HG02588 (cell line): ENCODE results near the gene LIPM.
A peak's percentile ranks its signal among the peaks of the same experiment; 100 is the strongest.

Source experiments
- ATAC-seq: cut with Tn5 transposase; IDR thresholded peaks from one replicate; pipeline ENCODE4 v1.9.1; 2021; ENCODE audit warnings: mild to moderate bottlenecking, moderate library complexity; ENCODE audit not compliant: unreplicated experiment

The LIPM gene

DNA sequence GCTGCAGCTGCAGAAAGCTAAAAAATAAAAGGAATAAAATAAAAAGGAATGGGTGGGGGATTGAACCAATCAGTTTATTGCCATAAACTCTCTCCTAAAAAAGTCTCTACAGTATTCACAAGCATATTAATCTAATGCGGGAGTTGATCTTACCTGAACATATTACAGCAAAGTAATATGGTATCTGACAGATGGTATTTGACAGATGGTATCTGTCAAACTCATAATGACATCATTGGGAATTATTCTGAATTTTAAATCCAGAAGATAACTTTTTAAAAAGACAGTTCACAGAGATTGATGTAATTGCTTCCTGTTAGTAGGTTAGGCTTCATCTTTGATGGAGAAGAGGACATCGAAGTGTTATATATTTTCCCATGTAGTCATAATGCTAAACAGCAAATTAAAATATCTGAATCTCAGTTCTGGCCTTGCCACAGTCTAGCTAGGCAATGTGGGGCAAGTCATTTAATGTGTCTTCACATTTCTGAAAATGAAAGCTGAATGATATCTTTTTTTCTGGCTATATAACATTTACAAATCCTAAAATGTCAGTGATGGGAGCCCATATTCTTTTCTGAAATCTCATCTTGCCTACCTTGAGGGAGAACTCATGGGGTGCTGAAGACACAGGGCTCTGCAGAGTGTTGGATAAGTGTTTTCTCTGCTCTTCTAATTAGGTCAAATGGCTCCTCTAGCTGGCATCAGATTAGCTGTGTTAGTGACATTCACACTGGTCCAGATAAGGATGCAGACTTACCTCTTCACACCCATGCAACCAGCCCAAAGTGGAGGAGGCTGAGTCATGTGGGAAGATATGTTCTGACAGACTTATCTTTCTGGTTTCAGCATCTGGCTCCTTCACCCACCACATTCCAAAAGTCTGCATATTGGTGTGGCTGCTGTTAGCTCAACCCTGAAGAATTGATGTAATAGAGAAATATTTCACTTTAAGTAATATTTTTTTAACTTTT, 2.1 kb upstream of the LIPM start:
- no peak for ATAC-seq

DNA sequence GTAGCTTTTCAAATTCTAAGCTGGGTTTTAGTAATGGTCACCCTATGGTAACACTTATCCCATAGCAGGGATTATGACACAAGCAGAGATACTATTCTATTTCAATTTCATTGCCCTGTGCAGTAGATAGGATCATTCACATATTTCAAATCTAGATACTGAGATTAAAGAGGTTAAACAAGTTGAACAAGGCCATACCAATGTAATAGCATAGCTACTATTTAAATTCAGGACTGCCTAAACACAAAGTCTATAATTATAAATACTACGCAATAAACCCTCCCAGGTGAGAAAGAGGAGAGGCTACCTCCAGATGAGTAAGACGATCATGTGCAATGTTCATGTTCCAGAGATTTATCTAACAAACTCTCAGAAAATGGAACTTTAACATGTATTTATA, 1.1 kb downstream of the LIPM start:
- no peak for ATAC-seq

GRCh38 chr10:88804083-88804812, 1.7 kb downstream of the LIPM start:
- no peak for ATAC-seq

DNA sequence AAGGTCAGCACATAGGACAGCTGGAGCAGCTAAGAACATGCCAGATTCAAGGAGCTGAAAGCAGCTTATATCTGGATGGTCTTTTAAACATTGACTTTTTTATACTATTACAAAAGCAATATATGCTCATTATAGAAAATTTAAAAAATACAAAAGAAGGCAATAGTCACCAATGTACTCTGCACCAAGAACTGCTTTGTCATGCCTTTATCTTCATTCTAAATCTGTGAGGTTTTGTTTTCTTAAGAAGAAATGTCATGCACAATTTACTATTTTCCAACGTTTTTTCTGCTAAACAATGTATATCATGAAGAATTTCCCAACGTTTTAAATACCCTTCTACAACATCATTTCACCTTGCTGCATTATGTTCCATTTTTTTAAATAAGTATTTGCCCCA, 2.8 kb downstream of the LIPM start:
- no peak for ATAC-seq

GRCh38 chr10:88805924-88806323, 3.4 kb downstream of the LIPM start:
- no peak for ATAC-seq

DNA sequence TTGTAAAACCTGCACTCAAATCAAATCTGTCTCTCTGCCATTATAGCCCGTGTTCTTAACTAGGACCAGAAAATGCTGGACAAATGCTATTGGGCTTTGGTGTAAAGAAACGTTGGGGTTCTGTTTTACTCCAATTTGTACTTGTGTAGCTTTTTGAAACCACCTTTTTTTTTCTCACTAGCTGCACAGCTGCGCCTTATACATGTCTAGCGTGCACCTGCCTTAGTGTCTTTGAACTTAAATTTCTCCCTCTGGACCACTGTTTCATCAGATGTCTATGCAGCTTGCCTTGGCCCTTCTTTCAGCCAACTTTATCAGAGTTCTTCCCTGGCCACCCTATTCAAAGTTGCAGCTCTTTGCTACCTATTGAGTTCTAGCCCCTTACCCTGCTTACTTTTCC, 7.1 kb downstream of the LIPM start:
- no peak for ATAC-seq

DNA sequence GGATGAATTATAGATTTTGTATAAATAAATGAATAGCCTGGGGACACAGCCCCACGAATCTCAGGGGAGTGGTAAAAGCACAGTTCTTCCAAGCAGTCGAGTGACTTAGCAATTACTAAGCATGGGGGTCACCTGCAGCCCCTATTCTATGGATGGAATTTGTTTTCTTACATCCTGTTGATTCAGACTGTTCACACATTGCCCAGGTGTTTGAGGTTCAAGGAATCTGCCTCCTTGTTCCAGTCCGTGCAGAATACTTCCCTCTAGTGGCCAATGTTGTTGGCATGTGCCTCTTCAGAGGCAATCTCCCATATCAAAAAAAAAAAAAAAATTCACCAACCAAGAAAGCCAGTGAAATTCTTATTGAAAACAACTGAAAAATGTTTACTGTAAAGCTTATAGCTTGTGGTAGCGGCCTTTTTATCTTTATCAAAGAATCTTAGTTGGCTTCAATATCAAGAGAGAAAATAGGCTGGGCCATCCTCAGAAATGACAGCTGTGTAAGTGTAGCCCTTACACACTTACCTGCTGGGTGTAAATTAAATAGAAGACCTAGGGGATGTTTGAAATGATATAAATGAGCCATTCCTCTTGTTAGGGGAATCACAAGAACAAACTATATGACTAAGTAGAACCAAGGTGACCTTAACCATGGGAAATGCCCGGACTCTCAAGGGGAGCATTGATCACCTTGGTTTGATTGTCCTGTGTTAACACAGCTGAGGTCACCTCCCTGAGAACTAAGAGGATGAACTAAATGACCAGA, 7.8 kb downstream of the LIPM start:
- ATAC-seq: no peak

DNA sequence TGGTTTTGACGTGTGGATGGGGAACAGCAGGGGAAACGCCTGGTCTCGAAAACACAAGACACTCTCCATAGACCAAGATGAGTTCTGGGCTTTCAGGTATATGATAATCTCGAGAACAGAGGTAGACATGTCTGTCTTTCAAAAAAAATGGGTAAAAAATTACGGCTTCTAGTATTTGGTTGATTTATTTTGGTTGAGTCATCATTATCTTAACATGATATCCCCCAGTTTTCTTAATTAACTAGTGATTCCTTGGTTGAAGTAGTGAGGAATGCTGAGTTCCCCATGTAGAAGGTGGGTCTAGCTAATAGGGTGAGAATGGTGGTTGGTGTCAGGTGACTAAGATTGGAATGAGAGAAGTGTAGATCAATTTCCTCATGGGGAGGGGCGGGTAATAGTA, 10.7 kb downstream of the LIPM start:
- no peak for ATAC-seq

- ATAC-seq: no peak
Measured at GRCh38 chr10:88819290-88819689, 16.8 kb downstream of the LIPM start.

- no peak for ATAC-seq
Measured at GRCh38 chr10:88820748-88821401, 18.3 kb downstream of the LIPM start.

DNA sequence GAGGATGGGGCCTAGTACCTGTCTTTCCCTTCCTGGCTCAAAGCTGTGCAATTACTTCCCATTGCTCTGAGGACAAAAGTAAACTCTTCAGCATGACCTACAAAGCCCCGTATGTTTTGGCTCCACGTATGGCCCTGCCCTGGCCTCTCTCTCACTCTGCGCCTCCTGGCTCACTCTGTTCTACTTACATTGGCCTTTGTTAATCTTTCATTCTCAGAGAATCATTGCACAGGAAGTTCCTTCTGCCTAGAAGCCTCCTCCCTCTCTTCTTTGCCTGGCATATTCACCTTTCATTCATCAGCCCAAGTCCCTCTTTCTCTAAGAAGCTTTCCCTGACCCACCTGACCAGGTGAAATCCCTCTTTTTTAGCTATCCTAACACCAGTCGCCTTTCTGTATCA, 23.9 kb downstream of the LIPM start:
- no peak for ATAC-seq

GRCh38 chr10:88827671-88828070, 25.1 kb downstream of the LIPM start:
- no peak for ATAC-seq

DNA sequence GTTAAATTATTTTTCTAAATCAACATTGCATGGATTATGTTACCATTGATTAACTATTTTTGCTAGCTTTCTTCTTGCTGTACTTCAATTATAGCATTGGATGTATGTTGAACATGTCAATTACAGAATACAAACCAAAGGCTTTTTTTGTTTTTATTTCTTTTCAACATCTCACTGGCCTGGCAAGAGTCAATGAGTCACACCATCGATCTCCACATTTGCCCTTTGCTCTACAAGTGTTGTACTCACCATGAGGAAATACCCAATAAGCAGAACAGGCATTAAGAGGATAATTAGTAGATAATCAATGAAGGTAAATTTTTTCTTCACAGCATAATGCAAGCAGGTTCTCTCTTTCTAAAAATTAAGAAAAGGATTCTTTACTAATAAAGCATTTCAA, 25.8 kb downstream of the LIPM start:
- no peak for ATAC-seq

DNA sequence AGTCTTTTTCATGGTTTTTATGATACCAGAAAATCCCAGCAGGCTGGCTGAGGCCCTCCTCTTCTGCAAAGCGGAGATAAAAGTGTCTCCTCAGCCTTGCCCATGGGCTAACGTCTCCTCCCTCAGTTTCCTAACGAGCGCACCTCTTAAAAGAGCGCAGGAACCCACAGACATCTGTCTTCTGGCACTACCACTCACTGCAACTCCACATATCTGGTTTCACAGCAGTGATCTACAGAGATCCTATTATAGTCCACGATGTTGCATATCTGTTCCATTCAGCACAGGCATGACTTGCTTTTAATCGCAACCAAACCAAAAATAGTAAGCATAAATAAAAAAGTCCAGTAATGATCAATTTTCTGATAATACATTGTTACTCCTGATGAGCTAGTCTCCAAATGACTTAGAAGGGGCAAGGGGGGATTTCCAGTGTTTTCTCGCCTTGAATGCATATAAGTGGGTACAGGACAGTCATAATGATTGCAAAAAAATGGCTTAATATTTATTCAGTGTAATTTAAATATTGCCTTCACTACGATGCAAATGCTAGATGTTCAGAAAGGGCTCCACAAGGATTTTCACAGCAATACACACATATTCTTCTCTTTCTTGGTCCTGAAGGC, 28.2 kb downstream of the LIPM start:
- no peak for ATAC-seq

DNA sequence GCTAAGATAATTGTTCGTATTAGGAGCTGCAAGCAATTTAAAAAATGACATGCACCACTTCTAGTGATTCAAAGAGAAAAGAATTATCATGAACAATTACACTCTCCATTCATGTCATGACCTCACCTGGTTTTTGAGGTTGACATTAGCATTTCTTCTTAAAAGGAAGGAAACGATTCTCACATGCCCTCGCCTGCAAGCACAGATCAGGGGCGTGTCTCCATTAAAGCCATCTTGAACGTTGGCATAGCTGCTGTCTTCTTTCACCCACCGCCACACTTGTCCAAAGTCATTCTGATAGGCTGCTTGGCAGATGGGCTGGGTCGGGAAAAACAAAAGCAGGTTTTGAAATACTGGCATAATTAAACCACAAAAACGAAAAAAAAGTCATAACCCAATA, 29.2 kb downstream of the LIPM start:
- ATAC-seq: no peak

- ATAC-seq: no peak
Measured at GRCh38 chr10:88832376-88832775, 29.8 kb downstream of the LIPM start.

GRCh38 chr10:88833156-88833555, 30.6 kb downstream of the LIPM start:
- no peak for ATAC-seq

GRCh38 chr10:88833723-88834122, 31.2 kb downstream of the LIPM start:
- ATAC-seq: no peak

DNA sequence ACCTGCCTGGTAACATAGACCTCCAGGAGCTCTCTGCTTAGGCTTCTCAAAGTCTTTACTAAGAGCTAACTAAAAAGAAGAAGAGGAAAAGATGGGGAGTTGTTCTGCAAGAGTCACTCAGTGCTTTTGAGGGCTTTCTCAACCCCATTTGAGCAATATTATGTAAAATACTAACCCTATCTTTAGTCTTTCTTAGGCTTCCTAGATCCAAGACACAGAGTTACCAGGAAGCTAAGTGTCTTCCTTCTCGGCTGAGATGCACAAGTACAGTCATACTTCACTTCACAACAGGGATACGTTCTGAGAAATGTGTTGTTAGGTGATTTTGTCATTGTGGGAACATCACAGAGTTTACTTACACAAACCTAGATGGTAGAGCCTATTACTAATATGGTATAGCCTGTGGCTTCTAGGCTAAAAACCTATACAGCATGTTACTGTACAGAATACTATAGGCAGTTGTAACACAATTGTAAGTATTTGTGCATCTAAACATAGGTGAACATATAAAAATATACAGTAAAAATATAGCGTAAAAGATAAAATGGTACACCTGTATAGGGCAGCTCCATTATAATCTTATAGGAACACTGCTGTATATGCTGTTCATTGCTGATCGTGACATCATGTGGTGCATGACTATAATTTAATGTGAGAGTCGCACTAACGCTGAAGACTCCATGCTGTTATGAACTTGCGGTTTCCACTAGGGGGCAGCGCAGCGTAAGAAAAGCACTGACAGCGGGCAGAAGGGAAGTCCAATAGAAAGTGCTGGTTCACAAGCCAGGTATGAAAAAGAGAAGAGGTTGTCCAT, 32.8 kb downstream of the LIPM start:
- ATAC-seq: peak; percentile 74

- ATAC-seq: peak; percentile 9
Measured at GRCh38 chr10:88835910-88836221, 33.3 kb downstream of the LIPM start.
